T-helper 22 cell (primary cell): ENCODE results near the gene GNAT1.

Source experiments
- DNase-seq: peaks from one replicate; pipeline ENCODE4 v3.0.0-alpha.2; 2020; ENCODE audit warnings: low read depth

Gene GNAT1

GRCh38 chr3:50181985-50182384 is 9.4 kb upstream of the GNAT1 start:
- no peak for DNase-seq

- DNase-seq = no peak
These were observed 8.8 kb upstream of the GNAT1 start for GRCh38 chr3:50182533-50183099.

GRCh38 chr3:50183755-50184154 is 7.7 kb upstream of the GNAT1 start:
- DNase-seq = no peak

GRCh38 chr3:50184242-50184978 is 7.0 kb upstream of the GNAT1 start:
- no peak for DNase-seq

- DNase-seq = no peak
These were observed 6.2 kb upstream of the GNAT1 start for GRCh38 chr3:50185230-50185629.

- DNase-seq = no peak
These were observed 5.3 kb upstream of the GNAT1 start for GRCh38 chr3:50186096-50186495.

GRCh38 chr3:50187750-50188149 is 3.7 kb upstream of the GNAT1 start:
- DNase-seq = no peak

GRCh38 chr3:50189274-50189673 is 2.1 kb upstream of the GNAT1 start:
- DNase-seq = no peak

- DNase-seq = no peak
These were observed 1.4 kb upstream of the GNAT1 start for GRCh38 chr3:50189989-50190388.

- DNase-seq = no peak
These were observed 714 bp downstream of the GNAT1 start for GRCh38 chr3:50192124-50192523.

- peak; percentile 50 for DNase-seq
These were observed 1.3 kb downstream of the GNAT1 start for GRCh38 chr3:50192689-50193141.

- DNase-seq = no peak
These were observed 1.9 kb downstream of the GNAT1 start for GRCh38 chr3:50193286-50193685.

- DNase-seq = no peak
These were observed 2.3 kb downstream of the GNAT1 start for GRCh38 chr3:50193746-50194127.

- peak; percentile 72 for DNase-seq
These were observed 2.9 kb downstream of the GNAT1 start for GRCh38 chr3:50194128-50194902.

GRCh38 chr3:50194903-50195500 is 3.6 kb downstream of the GNAT1 start:
- no peak for DNase-seq

- DNase-seq = no peak
These were observed 4.3 kb downstream of the GNAT1 start for GRCh38 chr3:50195501-50196252.

- no peak for DNase-seq
These were observed 4.9 kb downstream of the GNAT1 start for GRCh38 chr3:50196253-50196801.

- DNase-seq = no peak
These were observed 10.3 kb downstream of the GNAT1 start for GRCh38 chr3:50201573-50202315.

GRCh38 chr3:50202353-50203112 is 11.1 kb downstream of the GNAT1 start:
- DNase-seq = no peak

GRCh38 chr3:50203113-50203808 is 11.9 kb downstream of the GNAT1 start:
- no peak for DNase-seq
